ENCODE results near the gene BACH2. TPM values are rescaled to one million over a fixed set of nuclear protein-coding genes. Genes with fewer than 3 reads are reported as not detected.

The BACH2 gene
- total and polyA plus RNA-seq, 2 experiments from 2014 or later: 1.6 to 5.7 TPM

- no peak overlapping the region for H3K27ac ChIP-seq (ENCODE audit: low read depth)
- H3K4me2 ChIP-seq: no peak overlapping the region
- no peaks in the 10 kb centered on the region for H3K79me2 ChIP-seq (replicated peaks; ENCODE audit: insufficient read depth)
- H3F3A ChIP-seq (replicated peaks; ENCODE audit: low read depth): no peaks in the 10 kb centered on the region
- H3K9me3 Mint-ChIP-seq: no peaks in the 10 kb centered on the region
- TF ChIP-seq ZNF114 (CRISPR knock-in tag; IDR thresholded peaks at IDR 0.05) (no peak), EZH2phosphoT487 (IDR thresholded peaks at IDR 0.05; ENCODE audit: unreplicated experiment) (no peak), CTCF (conservative IDR thresholded peaks at IDR 0.05; ENCODE audit: low read depth in 2 of 2) (no peak), STAT1 (IDR thresholded peaks at IDR 0.05; ENCODE audit: unreplicated experiment) (no peak), ZNF462 (CRISPR knock-in tag; IDR thresholded peaks at IDR 0.05) (no peak), ZNF331 (CRISPR knock-in tag; IDR thresholded peaks at IDR 0.05; ENCODE audit: low read depth) (no peak), EZH2 (IDR thresholded peaks at IDR 0.05; ENCODE audit: low read depth, unreplicated experiment) (no peak), CREB1 (CRISPR knock-in tag; IDR thresholded peaks at IDR 0.05; ENCODE audit: low read depth) (no peak), NANOG (IDR thresholded peaks at IDR 0.05; ENCODE audit: borderline replicate concordance) (no peak), JUNB (IDR thresholded peaks at IDR 0.05; ENCODE audit: unreplicated experiment) (no peak), POLR2AphosphoS5 (IDR thresholded peaks at IDR 0.05; ENCODE audit: low read depth) (no peak)
- TF ChIP-seq, protein P1, sequence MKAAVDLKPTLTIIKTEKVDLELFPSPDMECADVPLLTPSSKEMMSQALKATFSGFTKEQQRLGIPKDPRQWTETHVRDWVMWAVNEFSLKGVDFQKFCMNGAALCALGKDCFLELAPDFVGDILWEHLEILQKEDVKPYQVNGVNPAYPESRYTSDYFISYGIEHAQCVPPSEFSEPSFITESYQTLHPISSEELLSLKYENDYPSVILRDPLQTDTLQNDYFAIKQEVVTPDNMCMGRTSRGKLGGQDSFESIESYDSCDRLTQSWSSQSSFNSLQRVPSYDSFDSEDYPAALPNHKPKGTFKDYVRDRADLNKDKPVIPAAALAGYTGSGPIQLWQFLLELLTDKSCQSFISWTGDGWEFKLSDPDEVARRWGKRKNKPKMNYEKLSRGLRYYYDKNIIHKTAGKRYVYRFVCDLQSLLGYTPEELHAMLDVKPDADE (IDR thresholded peaks at IDR 0.05): no peak
- TF ChIP-seq, protein P2, sequence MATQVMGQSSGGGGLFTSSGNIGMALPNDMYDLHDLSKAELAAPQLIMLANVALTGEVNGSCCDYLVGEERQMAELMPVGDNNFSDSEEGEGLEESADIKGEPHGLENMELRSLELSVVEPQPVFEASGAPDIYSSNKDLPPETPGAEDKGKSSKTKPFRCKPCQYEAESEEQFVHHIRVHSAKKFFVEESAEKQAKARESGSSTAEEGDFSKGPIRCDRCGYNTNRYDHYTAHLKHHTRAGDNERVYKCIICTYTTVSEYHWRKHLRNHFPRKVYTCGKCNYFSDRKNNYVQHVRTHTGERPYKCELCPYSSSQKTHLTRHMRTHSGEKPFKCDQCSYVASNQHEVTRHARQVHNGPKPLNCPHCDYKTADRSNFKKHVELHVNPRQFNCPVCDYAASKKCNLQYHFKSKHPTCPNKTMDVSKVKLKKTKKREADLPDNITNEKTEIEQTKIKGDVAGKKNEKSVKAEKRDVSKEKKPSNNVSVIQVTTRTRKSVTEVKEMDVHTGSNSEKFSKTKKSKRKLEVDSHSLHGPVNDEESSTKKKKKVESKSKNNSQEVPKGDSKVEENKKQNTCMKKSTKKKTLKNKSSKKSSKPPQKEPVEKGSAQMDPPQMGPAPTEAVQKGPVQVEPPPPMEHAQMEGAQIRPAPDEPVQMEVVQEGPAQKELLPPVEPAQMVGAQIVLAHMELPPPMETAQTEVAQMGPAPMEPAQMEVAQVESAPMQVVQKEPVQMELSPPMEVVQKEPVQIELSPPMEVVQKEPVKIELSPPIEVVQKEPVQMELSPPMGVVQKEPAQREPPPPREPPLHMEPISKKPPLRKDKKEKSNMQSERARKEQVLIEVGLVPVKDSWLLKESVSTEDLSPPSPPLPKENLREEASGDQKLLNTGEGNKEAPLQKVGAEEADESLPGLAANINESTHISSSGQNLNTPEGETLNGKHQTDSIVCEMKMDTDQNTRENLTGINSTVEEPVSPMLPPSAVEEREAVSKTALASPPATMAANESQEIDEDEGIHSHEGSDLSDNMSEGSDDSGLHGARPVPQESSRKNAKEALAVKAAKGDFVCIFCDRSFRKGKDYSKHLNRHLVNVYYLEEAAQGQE (IDR thresholded peaks at IDR 0.05; ENCODE audit: unreplicated experiment): no peak
- DNase-seq (ENCODE audit: low spot score) (no peak), ATAC-seq (no peak)
- H3K4me1 ChIP-seq (ENCODE audit: insufficient read depth): no peaks in the 10 kb centered on the region
- H3K9me2 ChIP-seq (ENCODE audit: insufficient read depth): no peaks in the 10 kb centered on the region
- H3K36me3 ChIP-seq (ENCODE audit: insufficient read depth): no peaks in the 10 kb centered on the region
- H4K20me1 ChIP-seq (replicated peaks; ENCODE audit: insufficient read depth): no peaks in the 10 kb centered on the region
- no peak overlapping the region for H2AFZ ChIP-seq
- no peak overlapping the region for H3K27ac Mint-ChIP-seq
- no peak overlapping the region for H3K4me3 Mint-ChIP-seq
- H3K36me3 Mint-ChIP-seq (ENCODE audit: low read depth): no peaks in the 10 kb centered on the region
- H3K4me3 ChIP-seq: no peak overlapping the region
- H3K4me1 Mint-ChIP-seq: no peaks in the 10 kb centered on the region
- H3K27me3 ChIP-seq (ENCODE audit: insufficient read depth): no peaks in the 10 kb centered on the region
- H3K27me3 Mint-ChIP-seq (ENCODE audit: insufficient read depth, low read depth, poor library complexity): no peaks in the 10 kb centered on the region
Measured at GRCh38 chr6:90139272-90139817, 157.3 kb downstream of the BACH2 start.

All from GM23338 (cell line).